NB4 (cell line): ENCODE results near the gene TRMU.

Experiments used
- CTCF ChIP-seq: IDR thresholded peaks from one replicate; pipeline ENCODE4 v1.5.1; 2012; ENCODE audit warnings: low read depth, low read length
- POLR2A ChIP-seq: IDR thresholded peaks from 2 replicates; pipeline ENCODE4 v1.6.1; 2011; ENCODE audit warnings: mild to moderate bottlenecking; ENCODE audit not compliant: insufficient read length; ENCODE audit errors: extremely low read depth

DNA sequence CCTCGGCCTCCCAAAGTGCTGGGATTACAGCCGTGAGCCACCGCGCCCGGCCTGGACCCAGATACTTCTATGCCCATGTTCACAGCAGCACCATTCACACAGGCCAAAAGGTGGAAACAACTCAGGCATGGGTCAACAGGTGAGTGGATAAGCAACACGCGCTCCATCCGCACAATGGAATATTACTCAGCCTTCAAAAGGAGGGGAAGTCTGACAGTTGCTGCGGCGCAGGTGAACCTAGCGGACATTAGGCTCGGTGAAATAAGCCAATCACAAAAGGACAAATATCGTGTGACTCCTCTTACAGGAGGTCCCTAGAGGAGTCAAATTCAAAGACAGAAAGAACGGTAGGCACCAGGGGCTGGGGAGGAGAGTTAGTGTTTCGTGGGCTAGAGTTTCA, 47.0 kb downstream of the TRMU start:
- no peak for TF ChIP-seq CTCF
- TF ChIP-seq POLR2A = no peak
